NCI-H526 (cell line): ENCODE data around the gene C20orf173.
"Not testable (repeated sequence)": the region's sequence is repeated elsewhere in the genome, so short reads cannot be mapped to it uniquely, and the experiment has no call there.

Source experiments
- DNase-seq, 2 experiments: peaks; one replicate each; lab custom pipeline; 2025; lab: John Stamatoyannopoulos, UW

Gene C20orf173

GRCh38 chr20:35546127-35546526 is 16.7 kb upstream of the C20orf173 start:
- DNase-seq: no peak

- DNase-seq: not testable (repeated sequence)
Observed at GRCh38 chr20:35544941-35545340, 15.5 kb upstream of the C20orf173 start.

GRCh38 chr20:35544436-35544835 is 15.0 kb upstream of the C20orf173 start:
- DNase-seq: no peak

GRCh38 chr20:35542990-35543389 is 13.5 kb upstream of the C20orf173 start:
- DNase-seq: no peak

GRCh38 chr20:35541783-35542662 is 12.6 kb upstream of the C20orf173 start, which contains the start of gene ERGIC3:
Gene ERGIC3, plus strand, starts transcription at chr20:35542078. Its CDS starts 20 bp downstream, at chr20:35542098.
- DNase-seq: peak; percentile 90 to 99

- peak in 1 of 2 experiments; percentile 37 for DNase-seq
Observed at GRCh38 chr20:35541118-35541782, 11.8 kb upstream of the C20orf173 start.

GRCh38 chr20:35539756-35540212 is 10.3 kb upstream of the C20orf173 start:
- DNase-seq: peak; percentile 12 to 49

- no peak for DNase-seq
Observed at GRCh38 chr20:35527122-35527769, 2.2 kb downstream of the C20orf173 start.

- DNase-seq: peak; percentile 23 to 51
Observed at GRCh38 chr20:35525639-35526038, 3.8 kb downstream of the C20orf173 start.

GRCh38 chr20:35523298-35523888 is 6.1 kb downstream of the C20orf173 start:
- peak in 1 of 2 experiments; percentile 42 for DNase-seq

GRCh38 chr20:35518955-35519354 is 10.5 kb downstream of the C20orf173 start:
- DNase-seq: no peak

- DNase-seq: not testable (repeated sequence)
Observed at GRCh38 chr20:35517767-35518166, 11.7 kb downstream of the C20orf173 start.

- no peak for DNase-seq
Observed at GRCh38 chr20:35517125-35517524, 12.3 kb downstream of the C20orf173 start.

GRCh38 chr20:35515949-35516645 is 13.4 kb downstream of the C20orf173 start:
- DNase-seq: no peak

- DNase-seq: no peak
Observed at GRCh38 chr20:35515341-35515740, 14.1 kb downstream of the C20orf173 start.

GRCh38 chr20:35514371-35514932 is 15.0 kb downstream of the C20orf173 start:
- DNase-seq: no peak

- DNase-seq: peak; percentile 22 to 55
Observed at GRCh38 chr20:35511814-35512420, 17.5 kb downstream of the C20orf173 start.

GRCh38 chr20:35510951-35511735 is 18.3 kb downstream of the C20orf173 start:
- DNase-seq: no peak

- DNase-seq: no peak
Observed at GRCh38 chr20:35508493-35509218, 20.8 kb downstream of the C20orf173 start.
